ENCODE measurements around the gene PRKACB. TPM values are rescaled to one million over a fixed set of nuclear protein-coding genes. Genes with fewer than 3 reads are reported as not detected.

The PRKACB gene
- total and polyA plus RNA-seq, 11 donors: 8.7 to 52.3 (median 39.0) TPM

GRCh38 chr1:84214115-84214956 is 70.3 kb downstream of the PRKACB start:
- no peak for TF ChIP-seq CTCF (IDR thresholded peaks at IDR 0.05)
- no peak for TF ChIP-seq POLR2A (IDR thresholded peaks at IDR 0.05)
- Histone ChIP-seq H3K9me3 (peaks cover 0 to 11% (median under 1%) of the 10 kb centered on the region in 12 donors), H3K27ac (no peak overlapping the region), H3K27me3 (no peaks in the 10 kb centered on the region), H3K4me1 (no peaks in the 10 kb centered on the region), H3K4me3 (no peak overlapping the region), H3K36me3 (peaks cover 0 to 12% (median 0%) of the 10 kb centered on the region in 9 donors)
- intact Hi-C loops (cut with DNase I): no loop called here
- ATAC-seq (no peak), DNase-seq (no peak)
- 90 to 95% (median 94%) methylated on average over 8 of the region's 8 CpGs for WGBS, 4 donors

- ATAC-seq: no peak
- DNase-seq: no peak
- Histone ChIP-seq H3K4me1 (no peaks in the 10 kb centered on the region), H3K27me3 (no peaks in the 10 kb centered on the region), H3K36me3 (peaks cover 0 to 16% (median 0%) of the 10 kb centered on the region in 9 donors), H3K27ac (no peak overlapping the region), H3K4me3 (no peak overlapping the region), H3K9me3 (peaks cover 0 to 39% (median 7%) of the 10 kb centered on the region in 12 donors)
- intact Hi-C loops (cut with DNase I): no loop called here
- no peak for TF ChIP-seq POLR2A (IDR thresholded peaks at IDR 0.05)
- TF ChIP-seq CTCF (IDR thresholded peaks at IDR 0.05): no peak
Measured at GRCh38 chr1:84217239-84217638, 73.2 kb downstream of the PRKACB start.

GRCh38 chr1:84223751-84224432 is 79.8 kb downstream of the PRKACB start:
- Histone ChIP-seq H3K27ac (no peak overlapping the region), H3K9me3 (peaks cover 0 to 47% (median 7%) of the 10 kb centered on the region in 12 donors), H3K4me1 (no peaks in the 10 kb centered on the region), H3K27me3 (no peaks in the 10 kb centered on the region), H3K4me3 (no peak overlapping the region), H3K36me3 (peaks cover 0 to 14% (median 0%) of the 10 kb centered on the region in 9 donors)
- no peak for ATAC-seq
- intact Hi-C loops (cut with DNase I): no loop called here
- WGBS, 4 donors: 45 to 66% (median 47%) methylated on average over 2 to 3 of the region's 3 CpGs
- no peak for TF ChIP-seq POLR2A (IDR thresholded peaks at IDR 0.05)
- DNase-seq: no peak

- ATAC-seq (peak in 1 of 4 donors; percentile 24), DNase-seq (no peak)
- intact Hi-C loops (cut with DNase I): no loop called here
Measured at GRCh38 chr1:84224905-84225304, 80.8 kb downstream of the PRKACB start.

More at GRCh38 chr1:84224905-84225304, 80.8 kb downstream of the PRKACB start:
- Histone ChIP-seq H3K27ac (no peak overlapping the region), H3K4me1 (no peaks in the 10 kb centered on the region), H3K4me3 (no peak overlapping the region), H3K9me3 (peaks cover 0 to 38% (median under 1%) of the 10 kb centered on the region in 12 donors), H3K27me3 (no peaks in the 10 kb centered on the region), H3K36me3 (peaks cover 0 to 5% (median 0%) of the 10 kb centered on the region in 9 donors)
- 93 to 100% (median 97%) methylated on average over 1 of the region's 1 CpG for WGBS, 4 donors
- TF ChIP-seq POLR2A (IDR thresholded peaks at IDR 0.05) (no peak), CTCF (IDR thresholded peaks at IDR 0.05) (no peak)
